ENCODE results near the gene TNFSF15. TPM values are rescaled to one million over a fixed set of nuclear protein-coding genes. Genes with fewer than 3 reads are reported as not detected.

The TNFSF15 gene
- total and polyA plus RNA-seq, 2 of the 4 experiments (the other 2 are of a cell fraction), result 0.03 to 0.18 TPM

- intact Hi-C loops (cut with micrococcal nuclease) (no loop called here), dilution Hi-C loops (cut with HindIII; ENCODE audit: low sequenced_read_pairs, unreplicated experiment) (no loop called here), in situ Hi-C loops (cut with MboI; ENCODE audit: low sequenced_read_pairs) (no loop called here)
- POLR2A ChIA-PET (ENCODE audit: unreplicated experiment), result no interaction called here
- Histone ChIP-seq H3K4me3 (ENCODE audit: insufficient read depth, low read depth, low read length) (no peak overlapping the region), H3K36me3 (ENCODE audit: control insufficient read depth, insufficient read depth, low read length) (no peaks in the 10 kb centered on the region), H4K91ac (ENCODE audit: insufficient read depth, low read depth, low read length) (no peak overlapping the region), H2BK15ac (ENCODE audit: low read depth, low read length) (no peak overlapping the region), H3K23ac (ENCODE audit: low read depth, low read length) (no peak overlapping the region), H3K18ac (ENCODE audit: low read depth, low read length) (no peak overlapping the region), H4K8ac (ENCODE audit: low read depth in 2 of 2, low read length in 2 of 2) (no peak overlapping the region), H3K14ac (replicated peaks; ENCODE audit: low read depth, low read length) (no peak overlapping the region), H4K5ac (ENCODE audit: low read depth, low read length) (no peak overlapping the region), H2BK20ac (ENCODE audit: low read depth, low read length) (no peak overlapping the region), H3K79me1 (ENCODE audit: low read depth in 1 of 2, low read length in 2 of 2) (no peaks in the 10 kb centered on the region), H2BK5ac (ENCODE audit: low read depth, low read length, poor library complexity, severe bottlenecking) (no peak overlapping the region), H3K56ac (ENCODE audit: extremely low read depth, insufficient read depth, low read length) (no peak overlapping the region), H2AFZ (replicated peaks; ENCODE audit: low read length, poor library complexity) (no peak overlapping the region), H4K20me1 (ENCODE audit: insufficient read depth, low read length) (no peaks in the 10 kb centered on the region), H2AK5ac (ENCODE audit: low read depth, low read length) (no peak overlapping the region), H3K9me1 (ENCODE audit: insufficient read depth, low read length) (no peaks in the 10 kb centered on the region), H2BK120ac (ENCODE audit: low read depth, low read length) (no peak overlapping the region), H3K4me1 (ENCODE audit: control insufficient read depth, insufficient read depth, low read length) (peaks cover under 1% of the 10 kb centered on the region; the same call in 1 of the 2 replicates), H2AK9ac (replicated peaks; ENCODE audit: low read depth, low read length, poor library complexity) (no peak overlapping the region), H3K4me2 (ENCODE audit: low read depth, low read length) (no peak overlapping the region), H3K27ac (ENCODE audit: insufficient read depth, low read length) (no peak overlapping the region), H3K9ac (ENCODE audit: low read depth, low read length) (no peak overlapping the region), H3K4ac (ENCODE audit: low read depth, low read length) (no peak overlapping the region), H3K27me3 (ENCODE audit: control insufficient read depth, insufficient read depth, low read length) (peaks cover 37% of the 10 kb centered on the region), H3K9me3 (ENCODE audit: control insufficient read depth, insufficient read depth, low read length) (no peaks in the 10 kb centered on the region)
- no peak for ATAC-seq (ENCODE audit: low read depth)
- DNase-seq, result no peak
- 69% methylated on average over 2 of the region's 4 CpGs; no CpG with 5 or more reads in 1 of the 2 experiments for WGBS, 2 experiments (ENCODE audit: extremely low coverage in 2 of 2, insufficient read length in 1 of 2)
- CTCF ChIA-PET, result no interaction called here
- no TSS peak for BruUV-seq (replicated peaks)
- no peak for TF ChIP-seq MXI1 (IDR thresholded peaks at IDR 0.05; ENCODE audit: borderline replicate concordance, low read depth, low read length)
- no peak for TF ChIP-seq BHLHE40 (IDR thresholded peaks at IDR 0.05; ENCODE audit: low read depth, low read length)
- TF ChIP-seq CHD1 (IDR thresholded peaks at IDR 0.05; ENCODE audit: low read depth, low read length), result no peak
- TF ChIP-seq RCOR1 (IDR thresholded peaks at IDR 0.05; ENCODE audit: insufficient replicate concordance, low read length), result no peak
- TF ChIP-seq ELK1 (IDR thresholded peaks at IDR 0.05; ENCODE audit: borderline replicate concordance, low read depth, low read length), result no peak
- no peak for TF ChIP-seq SMC3 (IDR thresholded peaks at IDR 0.05; ENCODE audit: low read depth, low read length)
- TF ChIP-seq MAFK (IDR thresholded peaks at IDR 0.05; ENCODE audit: low read depth, low read length), result no peak
- no peak for TF ChIP-seq POLR2A (IDR thresholded peaks at IDR 0.05; ENCODE audit: low read depth, low read length)
- no peak for TF ChIP-seq CEBPB (IDR thresholded peaks at IDR 0.05; ENCODE audit: low read depth, low read length)
- TF ChIP-seq USF2 (IDR thresholded peaks at IDR 0.05; ENCODE audit: low read depth, low read length), result no peak
- no peak for TF ChIP-seq MAZ (IDR thresholded peaks at IDR 0.05; ENCODE audit: borderline replicate concordance, low read depth, low read length)
- TF ChIP-seq CTCF (conservative IDR thresholded peaks at IDR 0.05; ENCODE audit: low read depth, low read length), result no peak
- no peak for TF ChIP-seq RFX5 (IDR thresholded peaks at IDR 0.05; ENCODE audit: low read depth, low read length)
- TF ChIP-seq NFE2L2 (IDR thresholded peaks at IDR 0.05; ENCODE audit: low read depth, low read length), result no peak
- TF ChIP-seq FOS (IDR thresholded peaks at IDR 0.05; ENCODE audit: low read depth, low read length), result no peak
Observed at GRCh38 chr9:114774524-114774923, 31.3 kb downstream of the TNFSF15 start.

Measured in IMR-90 (cell line).